ENCODE results near the gene FRAS1.
"Not testable (repeated sequence)": the region's sequence is repeated elsewhere in the genome, so short reads cannot be mapped to it uniquely, and the experiment has no call there.

Gene FRAS1

DNA sequence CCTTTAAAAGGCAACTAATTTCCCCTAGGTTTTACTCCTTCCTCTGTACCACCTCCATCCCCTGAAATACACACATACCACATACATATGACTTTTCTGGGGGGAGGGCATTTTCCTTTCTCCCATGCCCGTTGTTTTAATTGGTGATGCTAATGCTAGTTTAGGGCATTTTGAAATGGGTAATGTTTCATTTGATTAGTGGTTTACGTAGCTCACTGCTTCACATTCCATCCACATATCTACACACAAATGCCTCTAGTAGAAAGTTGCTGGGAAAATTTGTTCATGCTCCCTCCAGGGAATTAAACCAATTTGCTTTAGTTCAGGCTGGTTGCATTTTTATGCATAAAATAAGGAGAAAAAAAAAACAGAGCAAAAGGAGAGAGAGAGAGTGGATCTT is 231.2 kb downstream of the FRAS1 start:
- DNase-seq (ENCODE audit: low spot score) = no peak

- no peak for DNase-seq (ENCODE audit: low spot score)
Measured at GRCh38 chr4:78291277-78291676, 234.2 kb downstream of the FRAS1 start.

GRCh38 chr4:78292341-78292740 is 235.2 kb downstream of the FRAS1 start:
- no peak for DNase-seq (ENCODE audit: low spot score)

- no peak for DNase-seq (ENCODE audit: low spot score)
Measured at GRCh38 chr4:78292856-78293255, 235.7 kb downstream of the FRAS1 start.

DNA sequence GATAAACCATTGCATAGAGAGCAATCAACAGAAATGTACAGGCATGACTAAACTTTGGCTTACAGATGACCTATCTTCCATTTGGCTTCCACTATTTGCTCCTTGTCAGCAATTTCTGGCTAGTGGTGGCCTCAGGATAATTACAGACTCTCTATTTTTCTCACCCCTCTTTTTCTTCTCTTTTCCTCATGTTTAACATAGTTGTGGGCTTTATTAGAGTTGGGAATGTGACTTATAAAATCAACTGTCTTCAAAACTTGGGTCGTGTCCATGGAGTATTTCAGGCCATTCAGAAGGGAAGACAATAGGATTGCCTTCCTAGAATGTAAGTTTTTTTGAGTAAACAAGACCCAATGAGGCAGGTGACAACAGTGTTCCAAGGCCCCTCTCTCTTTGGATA is 236.2 kb downstream of the FRAS1 start:
- DNase-seq (ENCODE audit: low spot score) = no peak

DNA sequence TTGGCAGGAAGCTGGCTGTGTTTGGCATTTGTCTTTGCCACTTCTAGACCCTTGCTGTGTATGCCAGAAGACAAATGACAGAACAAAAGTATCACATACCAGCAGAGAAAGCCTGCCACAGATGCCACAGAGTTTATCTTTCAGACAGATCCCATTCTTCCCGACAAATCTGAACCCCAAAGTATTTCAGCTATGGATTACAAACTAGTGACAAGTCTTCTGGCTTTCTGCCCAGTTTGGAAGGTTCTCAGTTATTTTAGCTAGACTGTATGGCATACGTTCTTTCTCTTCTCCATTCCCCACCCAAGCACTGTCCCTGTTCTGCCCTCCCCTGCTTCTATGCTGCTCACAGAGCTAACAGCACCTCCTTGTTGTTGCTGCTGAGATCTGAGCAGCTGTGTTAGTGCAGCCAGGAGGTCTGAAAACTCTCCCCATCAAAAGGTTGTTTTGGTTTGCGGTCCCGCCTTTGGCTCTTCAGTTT is 236.7 kb downstream of the FRAS1 start:
- no peak for DNase-seq (ENCODE audit: low spot score)

- no peak for DNase-seq (ENCODE audit: low spot score)
Measured at GRCh38 chr4:78296261-78296660, 239.1 kb downstream of the FRAS1 start.

- no peak for DNase-seq (ENCODE audit: low spot score)
Measured at GRCh38 chr4:78297116-78297800, 240.1 kb downstream of the FRAS1 start.

GRCh38 chr4:78298618-78299017 is 241.5 kb downstream of the FRAS1 start:
- DNase-seq (ENCODE audit: low spot score) = no peak

- no peak for DNase-seq (ENCODE audit: low spot score)
Measured at GRCh38 chr4:78299565-78299972, 242.4 kb downstream of the FRAS1 start.

- not testable (repeated sequence) for DNase-seq (ENCODE audit: low spot score)
Measured at GRCh38 chr4:78307263-78307662, 250.1 kb downstream of the FRAS1 start.

- DNase-seq (ENCODE audit: low spot score) = no peak
Measured at GRCh38 chr4:78308517-78308916, 251.4 kb downstream of the FRAS1 start.

DNA sequence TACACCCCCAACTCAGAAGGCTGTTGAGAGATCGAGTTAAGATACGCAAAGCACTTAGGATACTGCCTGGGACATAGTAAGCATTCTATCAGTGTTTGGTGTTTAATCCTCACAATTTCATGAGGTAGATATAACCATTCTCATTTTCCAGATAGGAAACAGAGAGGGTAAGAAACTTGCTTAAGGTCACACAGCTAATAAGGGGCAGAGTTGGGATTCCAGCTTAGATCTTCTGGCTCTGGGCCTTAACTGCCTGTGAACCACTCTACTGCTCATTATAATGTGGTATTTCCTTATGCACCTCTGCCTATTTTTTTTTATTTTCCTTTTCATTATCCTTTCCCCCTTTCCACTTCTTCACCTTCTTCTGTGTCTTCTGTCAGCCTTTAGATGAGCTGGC is 252.2 kb downstream of the FRAS1 start:
- DNase-seq (ENCODE audit: low spot score) = no peak

- no peak for DNase-seq (ENCODE audit: low spot score)
Measured at GRCh38 chr4:78310007-78310739, 253.1 kb downstream of the FRAS1 start.

GRCh38 chr4:78310740-78311115 is 253.6 kb downstream of the FRAS1 start:
- DNase-seq (ENCODE audit: low spot score) = no peak

DNA sequence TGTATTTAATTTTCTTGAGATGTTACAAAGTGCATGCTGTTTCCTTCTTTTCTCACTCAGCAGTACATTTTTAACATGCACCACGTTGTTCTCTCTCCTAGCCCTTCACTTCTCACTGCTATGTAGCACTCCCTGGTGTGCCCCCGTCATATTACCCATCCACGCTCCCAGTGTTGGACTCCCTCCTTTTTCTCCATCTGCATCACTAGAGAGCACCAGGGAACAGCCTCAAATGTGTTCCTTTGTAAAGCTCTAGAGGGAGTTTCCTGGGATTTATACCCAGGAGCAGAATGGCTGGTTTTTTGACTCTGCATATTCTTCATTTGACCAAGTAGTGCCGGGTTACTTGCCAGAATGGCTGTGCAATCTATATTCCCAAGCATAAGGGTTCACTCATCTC is 254.2 kb downstream of the FRAS1 start:
- DNase-seq (ENCODE audit: low spot score) = no peak

DNA sequence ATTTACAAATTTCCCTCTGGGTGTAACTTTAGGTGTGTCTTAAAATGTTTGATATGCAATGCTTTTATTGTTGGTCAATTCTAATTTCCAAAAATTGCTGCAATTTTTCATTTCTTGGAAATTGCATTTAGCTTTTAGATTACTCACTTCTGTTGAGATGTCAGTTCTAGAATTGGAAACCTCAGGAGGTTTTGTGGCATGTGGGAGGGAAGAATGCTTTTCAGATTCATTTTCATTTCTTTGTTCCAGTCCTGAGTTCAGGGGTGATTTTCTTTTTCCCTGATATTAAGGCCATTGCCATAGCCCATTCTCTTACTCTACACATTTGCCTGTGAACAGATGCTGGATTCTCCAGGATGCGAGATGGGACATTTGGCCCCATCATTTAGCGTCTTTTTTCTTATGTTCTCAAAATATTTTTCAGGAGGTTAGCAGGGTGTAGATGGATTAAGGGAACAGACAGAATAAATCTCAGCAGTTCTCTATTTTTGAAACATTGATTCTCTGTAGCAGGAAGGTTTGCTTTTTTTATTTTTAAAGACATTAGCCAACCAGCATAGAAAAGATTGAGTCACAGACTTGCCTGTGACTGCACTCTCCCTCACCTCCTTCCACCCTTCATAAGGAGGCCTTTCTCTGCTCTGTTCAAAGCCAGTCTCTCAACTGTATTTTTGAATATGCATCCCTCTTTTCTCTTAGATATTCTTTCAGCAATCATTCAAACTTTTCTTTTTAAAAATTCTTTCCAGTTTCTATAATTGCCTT is 256.0 kb downstream of the FRAS1 start:
- DNase-seq (ENCODE audit: low spot score) = no peak

GRCh38 chr4:78313754-78314120 is 256.6 kb downstream of the FRAS1 start:
- DNase-seq (ENCODE audit: low spot score) = no peak

- no peak for DNase-seq (ENCODE audit: low spot score)
Measured at GRCh38 chr4:78318126-78318525, 261.0 kb downstream of the FRAS1 start.

DNA sequence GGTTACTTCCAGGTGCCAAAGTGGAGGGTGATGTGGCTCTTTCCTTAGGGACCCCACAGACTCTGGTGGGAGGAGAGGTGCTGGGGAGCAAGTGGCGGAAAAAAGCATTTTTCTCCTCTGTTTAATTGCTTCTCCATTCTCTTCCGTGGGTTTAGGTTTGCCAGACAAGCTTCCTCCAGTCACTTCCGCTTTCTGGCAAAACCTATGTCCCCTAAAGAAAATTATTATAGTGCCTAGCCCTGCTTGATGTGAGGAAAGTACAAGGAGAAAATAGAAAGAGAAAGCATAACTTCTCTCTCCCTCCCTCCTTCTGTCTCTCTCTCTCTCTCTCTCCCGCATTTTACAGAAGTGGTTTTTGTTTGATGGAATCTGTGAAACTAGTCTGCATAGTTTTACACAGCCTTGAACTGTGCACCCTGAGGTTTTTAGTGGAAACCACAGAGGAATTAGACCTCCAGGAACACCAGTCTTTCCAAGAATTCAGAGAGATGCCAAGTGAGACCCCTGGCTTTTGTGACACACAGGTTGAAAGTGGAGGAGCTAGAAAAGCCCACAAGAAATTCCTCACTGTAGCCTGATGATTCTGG is 263.3 kb downstream of the FRAS1 start:
- DNase-seq (ENCODE audit: low spot score) = no peak

GRCh38 chr4:78322032-78322431 is 264.9 kb downstream of the FRAS1 start:
- no peak for DNase-seq (ENCODE audit: low spot score)

DNA sequence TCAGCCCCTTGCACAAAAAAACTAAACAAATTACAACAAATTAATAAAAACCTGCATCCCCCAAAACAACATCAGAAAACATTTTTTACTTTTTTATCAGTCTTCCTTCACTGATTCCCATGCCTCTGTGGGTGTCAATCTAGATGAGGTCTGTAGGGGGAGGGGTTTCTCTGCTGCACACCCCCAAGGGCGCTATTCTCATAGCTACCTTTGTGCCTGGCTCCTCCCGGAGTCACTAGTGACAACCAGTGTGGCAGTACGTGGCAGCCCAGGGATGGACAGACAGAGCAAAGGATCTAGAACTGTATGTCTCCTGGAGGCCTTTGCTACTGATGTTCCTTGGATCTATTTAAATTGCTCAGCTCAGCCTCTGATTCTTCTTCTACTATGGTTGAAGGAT is 266.3 kb downstream of the FRAS1 start:
- no peak for DNase-seq (ENCODE audit: low spot score)

GRCh38 chr4:78324625-78325024 is 267.5 kb downstream of the FRAS1 start:
- no peak for DNase-seq (ENCODE audit: low spot score)
